Activated T-cell treated with anti-CD3 and anti-CD28 coated beads, Interleukin-2, amount 50 U/mL, for 72 hours (primary cell): ENCODE measurements around the gene USF2. TPM values are rescaled to one million over a fixed set of nuclear protein-coding genes. Genes with fewer than 3 reads are reported as not detected.
"Not testable (repeated sequence)": the region's sequence is repeated elsewhere in the genome, so short reads cannot be mapped to it uniquely, and the experiment has no call there.

Experiments
- ATAC-seq, 2 donors: fragments of 150-1000 bp; cut with Tn5 transposase; replicated peaks in 1 of 2; 2 replicates each; pipeline ENCODE4 v1.10.0; 2021; ENCODE audit warnings: moderate library complexity in 2 of 2, mild to moderate bottlenecking in 1 of 2
- DNase-seq, 2 donors: peaks; one replicate each; pipeline ENCODE4 v3.0.0; 2021 to 2022; ENCODE audit warnings: mixed read lengths in 1 of 2
- H3K27ac Mint-ChIP-seq: one replicate; pipeline ENCODE4 v1.8.0; 2022; ENCODE audit warnings: mild to moderate bottlenecking, moderate library complexity, mixed read lengths
- H3K27me3 Mint-ChIP-seq: one replicate; pipeline ENCODE4 v1.8.0; 2022; ENCODE audit warnings: low read depth, mixed read lengths
- H3K36me3 Mint-ChIP-seq, 2 donors: one replicate each; pipeline ENCODE4 v1.8.0; 2022; ENCODE audit warnings: mixed read lengths in 2 of 2, mild to moderate bottlenecking in 1 of 2; ENCODE audit not compliant: insufficient read depth in 2 of 2
- H3K4me1 Mint-ChIP-seq: one replicate; pipeline ENCODE4 v1.8.0; 2022; ENCODE audit warnings: low read depth, mixed read lengths
- H3K4me3 Mint-ChIP-seq, 2 donors: one replicate each; pipeline ENCODE4 v1.8.0; 2022; ENCODE audit warnings: mild to moderate bottlenecking in 2 of 2, mixed read lengths in 2 of 2, moderate library complexity in 2 of 2
- H3K9me3 Mint-ChIP-seq, 2 donors: one replicate each; pipeline ENCODE4 v1.8.0; 2022; ENCODE audit warnings: mixed read lengths in 2 of 2
- total RNA-seq, 2 donors: library from RNA; stranded (reverse); gene quantifications; one replicate each; pipeline ENCODE4 v1.2.3, GENCODE V29; 2022

The USF2 gene
- total RNA-seq, result 100 to 1,000 TPM; 202 to 212 TPM

- H3K4me3 Mint-ChIP-seq, result peak within 1 kb of the TSS; percentile 95 to 97
- H3K36me3 Mint-ChIP-seq, result peaks cover 11% of the 10 kb centered on the region in 2 donors
- H3K4me1 Mint-ChIP-seq, result peaks cover 41% of the 10 kb centered on the region
- no peaks in the 10 kb centered on the region for H3K9me3 Mint-ChIP-seq
- ATAC-seq, result peak; percentile 35 to 55
- DNase-seq, result peak; percentile 73 to 80
- H3K27ac Mint-ChIP-seq, result peak within 1 kb of the TSS; percentile 96
- H3K27me3 Mint-ChIP-seq, result no peaks in the 10 kb centered on the region
Observed at GRCh38 chr19:35268536-35269437, at the start of gene USF2. Gene USF2 (plus strand): TSS chr19:35268962. CDS start chr19:35269102, 140 bp downstream.

- H3K4me3 Mint-ChIP-seq, result no peak overlapping the region
- H3K27ac Mint-ChIP-seq, result no peak overlapping the region
- no peaks in the 10 kb centered on the region for H3K27me3 Mint-ChIP-seq
Observed at GRCh38 chr19:35219008-35219407, 49.8 kb upstream of the USF2 start.

GRCh38 chr19:35220315-35220921 lies 48.3 kb upstream of the USF2 start:
- peaks cover 7 to 8% of the 10 kb centered on the region in 2 donors for H3K9me3 Mint-ChIP-seq
- ATAC-seq (no peak), DNase-seq (no peak)
- no peak overlapping the region for H3K4me3 Mint-ChIP-seq
- peaks cover 10 to 13% of the 10 kb centered on the region in 2 donors for H3K36me3 Mint-ChIP-seq
- peaks cover 17% of the 10 kb centered on the region for H3K4me1 Mint-ChIP-seq
- no peaks in the 10 kb centered on the region for H3K27me3 Mint-ChIP-seq
- H3K27ac Mint-ChIP-seq, result no peak overlapping the region

More at GRCh38 chr19:35219008-35219407, 49.8 kb upstream of the USF2 start:
- Mint-ChIP-seq H3K4me1 (peaks cover 31% of the 10 kb centered on the region), H3K36me3 (peaks cover 10 to 13% of the 10 kb centered on the region in 2 donors), H3K9me3 (peaks cover 7 to 8% of the 10 kb centered on the region in 2 donors)
- DNase-seq (no peak), ATAC-seq (no peak)

GRCh38 chr19:35220973-35221590 lies 47.7 kb upstream of the USF2 start:
- ATAC-seq, H3K27me3 Mint-ChIP-seq, H3K27ac Mint-ChIP-seq, H3K9me3 Mint-ChIP-seq, DNase-seq, H3K4me3 Mint-ChIP-seq: not testable (repeated sequence)
- H3K36me3 Mint-ChIP-seq, result peaks cover 10 to 13% of the 10 kb centered on the region in 2 donors
- H3K4me1 Mint-ChIP-seq, result peaks cover 11% of the 10 kb centered on the region

- Mint-ChIP-seq H3K9me3 (peaks cover 5 to 6% of the 10 kb centered on the region in 2 donors), H3K27ac (no peak overlapping the region), H3K4me3 (no peak overlapping the region), H3K27me3 (no peaks in the 10 kb centered on the region), H3K36me3 (peaks cover 6 to 10% of the 10 kb centered on the region in 2 donors), H3K4me1 (peaks cover 5% of the 10 kb centered on the region)
- no peak for ATAC-seq
- DNase-seq, result no peak
Observed at GRCh38 chr19:35222373-35223015, 46.3 kb upstream of the USF2 start.

- Mint-ChIP-seq H3K36me3 (peaks cover 3 to 7% of the 10 kb centered on the region in 2 donors), H3K9me3 (peaks cover 5 to 6% of the 10 kb centered on the region in 2 donors), H3K4me3 (no peak overlapping the region), H3K4me1 (peaks cover 5% of the 10 kb centered on the region), H3K27ac (no peak overlapping the region), H3K27me3 (no peaks in the 10 kb centered on the region)
- ATAC-seq, result no peak
- no peak for DNase-seq
Observed at GRCh38 chr19:35223084-35223790, 45.5 kb upstream of the USF2 start.

GRCh38 chr19:35223862-35224505 lies 44.8 kb upstream of the USF2 start:
- Mint-ChIP-seq H3K27ac (no peak overlapping the region), H3K36me3 (peaks cover 3 to 5% of the 10 kb centered on the region in 2 donors), H3K27me3 (no peaks in the 10 kb centered on the region), H3K4me3 (no peak overlapping the region), H3K4me1 (peaks cover 5% of the 10 kb centered on the region), H3K9me3 (peaks cover 4 to 5% of the 10 kb centered on the region in 2 donors)
- DNase-seq (no peak), ATAC-seq (no peak)

GRCh38 chr19:35224681-35225571 lies 43.8 kb upstream of the USF2 start:
- no peak for DNase-seq
- Mint-ChIP-seq H3K4me1 (peaks cover 5% of the 10 kb centered on the region), H3K27me3 (no peaks in the 10 kb centered on the region), H3K4me3 (no peak overlapping the region), H3K27ac (no peak overlapping the region), H3K9me3 (no peaks in the 10 kb centered on the region), H3K36me3 (no peaks in the 10 kb centered on the region)
- peak in 1 of 2 donors; percentile 55 for ATAC-seq

GRCh38 chr19:35225951-35226350 lies 42.8 kb upstream of the USF2 start:
- DNase-seq (no peak), ATAC-seq (no peak)
- H3K9me3 Mint-ChIP-seq, result no peaks in the 10 kb centered on the region
- H3K27me3 Mint-ChIP-seq, result no peaks in the 10 kb centered on the region
- H3K27ac Mint-ChIP-seq, result no peak overlapping the region
- H3K4me3 Mint-ChIP-seq, result peak overlapping the region in 1 of 2 donors; percentile 26
- H3K36me3 Mint-ChIP-seq, result no peaks in the 10 kb centered on the region
- peaks cover 5% of the 10 kb centered on the region for H3K4me1 Mint-ChIP-seq

GRCh38 chr19:35226748-35227147 lies 42.0 kb upstream of the USF2 start:
- DNase-seq (no peak), ATAC-seq (no peak)
- Mint-ChIP-seq H3K9me3 (no peaks in the 10 kb centered on the region), H3K36me3 (no peaks in the 10 kb centered on the region), H3K4me1 (peaks cover 5% of the 10 kb centered on the region), H3K27ac (no peak overlapping the region), H3K27me3 (no peaks in the 10 kb centered on the region), H3K4me3 (no peak overlapping the region)

GRCh38 chr19:35228177-35228930 lies 40.4 kb upstream of the USF2 start, which contains the start of gene FAM187B:
Gene FAM187B (minus strand): TSS chr19:35228739. CDS start chr19:35228680, 59 bp downstream.
- H3K9me3 Mint-ChIP-seq, result no peaks in the 10 kb centered on the region
- no peak within 1 kb of the TSS for H3K4me3 Mint-ChIP-seq

More at GRCh38 chr19:35228177-35228930, 40.4 kb upstream of the USF2 start, which contains the start of gene FAM187B:
- no peaks in the 10 kb centered on the region for H3K27me3 Mint-ChIP-seq
- no peak for DNase-seq
- peaks cover 5% of the 10 kb centered on the region for H3K4me1 Mint-ChIP-seq
- no peaks in the 10 kb centered on the region for H3K36me3 Mint-ChIP-seq
- H3K27ac Mint-ChIP-seq, result no peak within 1 kb of the TSS
- no peak for ATAC-seq
